MM.1S (cell line): ENCODE measurements around the gene COQ7.

Source experiments
- DNase-seq: peaks from one replicate; pipeline ENCODE4 v3.0.0-alpha.2; 2015
- H2AFZ ChIP-seq: fragments of 300-600 bp; sonication (generic); 2 replicates; pipeline ENCODE4 v1.6.0; 2016; ENCODE audit warnings: antibody characterized with exemption, low read length
- H3F3A ChIP-seq: fragments of 300-600 bp; sonication (generic); 2 replicates; pipeline ENCODE4 v1.6.1; 2016; ENCODE audit warnings: mild to moderate bottlenecking, antibody characterized with exemption, low read length, moderate library complexity, mixed read lengths; ENCODE audit not compliant: insufficient read depth
- H3K27ac ChIP-seq: fragments of 300-600 bp; sonication (generic); 2 replicates; pipeline ENCODE4 v1.5.1; 2016; ENCODE audit warnings: mild to moderate bottlenecking, low read length
- H3K27me3 ChIP-seq: fragments of 300-600 bp; sonication (generic); replicated peaks from 2 replicates; pipeline ENCODE4 v1.6.0; 2016; ENCODE audit warnings: low read length; ENCODE audit not compliant: insufficient read depth
- H3K36me3 ChIP-seq: fragments of 300-600 bp; sonication (generic); replicated peaks from 2 replicates; pipeline ENCODE4 v1.6.1; 2016; ENCODE audit warnings: mild to moderate bottlenecking, low read length, mixed read lengths; ENCODE audit not compliant: insufficient read depth
- H3K4me1 ChIP-seq: fragments of 300-600 bp; sonication (generic); 2 replicates; pipeline ENCODE4 v1.6.1; 2016; ENCODE audit warnings: low read length, mixed read lengths
- H3K4me2 ChIP-seq: fragments of 300-600 bp; sonication (generic); 2 replicates; pipeline ENCODE4 v1.6.0; 2016; ENCODE audit warnings: low read depth, low read length
- H3K4me3 ChIP-seq: fragments of 300-600 bp; sonication (generic); 2 replicates; pipeline ENCODE4 v1.5.1; 2016; ENCODE audit warnings: low read length, mixed read lengths
- H3K79me2 ChIP-seq: fragments of 300-600 bp; sonication (generic); 2 replicates; pipeline ENCODE4 v1.6.1; 2016; ENCODE audit warnings: mixed run types, low read length, mixed read lengths
- H3K9ac ChIP-seq: fragments of 300-600 bp; sonication (generic); 2 replicates; pipeline ENCODE4 v1.6.1; 2016; ENCODE audit warnings: low read length, mixed read lengths
- H3K9me2 ChIP-seq: fragments of 300-600 bp; sonication (generic); replicated peaks from 2 replicates; pipeline ENCODE4 v1.6.1; 2016; ENCODE audit warnings: mild to moderate bottlenecking, low read length, mixed read lengths; ENCODE audit not compliant: insufficient read depth
- H3K9me3 ChIP-seq: fragments of 300-600 bp; sonication (generic); replicated peaks from 2 replicates; pipeline ENCODE4 v1.6.1; 2016; ENCODE audit warnings: mild to moderate bottlenecking, low read length, mixed read lengths; ENCODE audit not compliant: insufficient read depth
- H4K20me1 ChIP-seq: fragments of 300-600 bp; sonication (generic); 2 replicates; pipeline ENCODE4 v1.6.1; 2016; ENCODE audit warnings: mild to moderate bottlenecking, low read length, moderate library complexity, mixed read lengths; ENCODE audit not compliant: insufficient read depth
- EZH2 ChIP-seq: fragments of 300-600 bp; sonication (generic); optimal IDR thresholded peaks from 2 replicates; pipeline ENCODE3; 2017; ENCODE audit warnings: low read depth, mild to moderate bottlenecking, antibody characterized with exemption, low read length, mixed read lengths
- EZH2phosphoT487 ChIP-seq: fragments of 300-600 bp; sonication (generic); IDR thresholded peaks from 2 replicates; pipeline ENCODE4 v1.6.1; 2018; ENCODE audit warnings: antibody characterized with exemption, low read length
- TF ChIP-seq, protein P1 (sequence below): fragments of 300-600 bp; sonication (generic); IDR thresholded peaks from 2 replicates; pipeline ENCODE4 v1.5.1; 2016; ENCODE audit warnings: antibody characterized with exemption, low read length, mixed read lengths

Gene COQ7

DNA sequence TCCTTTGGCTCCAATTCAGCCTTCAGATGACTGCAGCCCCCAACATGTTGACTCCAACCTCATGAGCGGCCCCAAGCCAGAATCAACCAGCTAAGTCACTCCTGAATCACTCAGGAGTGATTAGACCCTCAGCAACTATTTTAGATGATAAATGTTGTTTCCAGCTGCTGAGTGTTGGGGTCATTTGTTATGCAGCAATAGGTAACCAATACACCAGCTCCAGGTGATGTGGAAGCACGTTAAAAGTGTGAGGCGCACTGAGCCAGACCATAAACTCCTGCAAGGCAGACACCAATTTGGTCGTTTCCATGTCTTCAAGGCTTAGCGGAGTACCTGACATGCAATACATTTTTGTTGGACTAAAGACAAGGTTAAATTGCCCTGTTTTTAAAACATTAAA, 17.5 kb downstream of the COQ7 start:
- Histone ChIP-seq H3K27ac (no peak overlapping the region), H4K20me1 (no peaks in the 10 kb centered on the region), H3F3A (no peaks in the 10 kb centered on the region), H3K36me3 (no peaks in the 10 kb centered on the region), H3K9me3 (no peaks in the 10 kb centered on the region), H3K79me2 (no peaks in the 10 kb centered on the region), H3K4me2 (no peak overlapping the region), H3K4me3 (no peak overlapping the region), H3K9ac (no peak overlapping the region), H3K4me1 (no peaks in the 10 kb centered on the region), H3K9me2 (no peaks in the 10 kb centered on the region), H3K27me3 (no peaks in the 10 kb centered on the region), H2AFZ (no peak overlapping the region)
- no peak for DNase-seq
- TF ChIP-seq EZH2phosphoT487, result no peak
- no peak for TF ChIP-seq EZH2
- TF ChIP-seq, protein P1, sequence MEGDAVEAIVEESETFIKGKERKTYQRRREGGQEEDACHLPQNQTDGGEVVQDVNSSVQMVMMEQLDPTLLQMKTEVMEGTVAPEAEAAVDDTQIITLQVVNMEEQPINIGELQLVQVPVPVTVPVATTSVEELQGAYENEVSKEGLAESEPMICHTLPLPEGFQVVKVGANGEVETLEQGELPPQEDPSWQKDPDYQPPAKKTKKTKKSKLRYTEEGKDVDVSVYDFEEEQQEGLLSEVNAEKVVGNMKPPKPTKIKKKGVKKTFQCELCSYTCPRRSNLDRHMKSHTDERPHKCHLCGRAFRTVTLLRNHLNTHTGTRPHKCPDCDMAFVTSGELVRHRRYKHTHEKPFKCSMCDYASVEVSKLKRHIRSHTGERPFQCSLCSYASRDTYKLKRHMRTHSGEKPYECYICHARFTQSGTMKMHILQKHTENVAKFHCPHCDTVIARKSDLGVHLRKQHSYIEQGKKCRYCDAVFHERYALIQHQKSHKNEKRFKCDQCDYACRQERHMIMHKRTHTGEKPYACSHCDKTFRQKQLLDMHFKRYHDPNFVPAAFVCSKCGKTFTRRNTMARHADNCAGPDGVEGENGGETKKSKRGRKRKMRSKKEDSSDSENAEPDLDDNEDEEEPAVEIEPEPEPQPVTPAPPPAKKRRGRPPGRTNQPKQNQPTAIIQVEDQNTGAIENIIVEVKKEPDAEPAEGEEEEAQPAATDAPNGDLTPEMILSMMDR, result no peak

DNA sequence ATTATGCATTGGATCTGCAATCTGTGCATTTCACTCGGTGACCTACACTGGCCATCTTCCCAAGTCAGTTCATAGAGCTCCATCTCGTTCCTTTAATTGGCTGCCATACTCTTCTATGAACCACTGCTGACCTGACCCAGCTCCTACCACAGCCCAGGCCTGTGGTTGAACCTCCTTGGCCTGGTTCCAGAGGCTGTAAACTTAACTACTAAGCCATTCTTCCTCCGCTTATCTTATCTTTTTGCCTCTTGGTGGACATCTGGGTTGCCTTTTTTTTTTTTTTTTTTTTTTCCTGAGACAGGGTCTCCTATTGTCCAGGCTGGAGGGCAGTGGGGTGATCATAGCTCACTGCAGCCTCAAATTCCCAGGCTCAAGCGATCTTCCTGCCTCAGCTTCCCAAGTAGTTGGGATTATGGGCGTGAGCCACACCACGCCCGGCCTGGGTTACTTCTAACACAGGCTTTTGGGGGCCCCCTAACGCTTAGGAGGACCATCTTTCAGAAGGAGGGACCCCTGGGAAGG, 18.3 kb downstream of the COQ7 start:
- H3K4me3 ChIP-seq, result no peak overlapping the region
- no peaks in the 10 kb centered on the region for H3K9me2 ChIP-seq
- no peak overlapping the region for H3K27ac ChIP-seq
- no peaks in the 10 kb centered on the region for H3K79me2 ChIP-seq
- TF ChIP-seq EZH2phosphoT487 (no peak), EZH2 (no peak)
- TF ChIP-seq, protein P1, result no peak
- no peaks in the 10 kb centered on the region for H3K36me3 ChIP-seq
- H2AFZ ChIP-seq, result no peak overlapping the region
- peak overlapping the region; percentile 97; the same call in 1 of the 2 replicates for H3K4me2 ChIP-seq
- H3K27me3 ChIP-seq, result no peaks in the 10 kb centered on the region
- no peak overlapping the region for H3K9ac ChIP-seq
- H4K20me1 ChIP-seq, result no peaks in the 10 kb centered on the region
- DNase-seq, result no peak
- no peaks in the 10 kb centered on the region for H3K4me1 ChIP-seq
- no peaks in the 10 kb centered on the region for H3F3A ChIP-seq
- H3K9me3 ChIP-seq, result no peaks in the 10 kb centered on the region

DNA sequence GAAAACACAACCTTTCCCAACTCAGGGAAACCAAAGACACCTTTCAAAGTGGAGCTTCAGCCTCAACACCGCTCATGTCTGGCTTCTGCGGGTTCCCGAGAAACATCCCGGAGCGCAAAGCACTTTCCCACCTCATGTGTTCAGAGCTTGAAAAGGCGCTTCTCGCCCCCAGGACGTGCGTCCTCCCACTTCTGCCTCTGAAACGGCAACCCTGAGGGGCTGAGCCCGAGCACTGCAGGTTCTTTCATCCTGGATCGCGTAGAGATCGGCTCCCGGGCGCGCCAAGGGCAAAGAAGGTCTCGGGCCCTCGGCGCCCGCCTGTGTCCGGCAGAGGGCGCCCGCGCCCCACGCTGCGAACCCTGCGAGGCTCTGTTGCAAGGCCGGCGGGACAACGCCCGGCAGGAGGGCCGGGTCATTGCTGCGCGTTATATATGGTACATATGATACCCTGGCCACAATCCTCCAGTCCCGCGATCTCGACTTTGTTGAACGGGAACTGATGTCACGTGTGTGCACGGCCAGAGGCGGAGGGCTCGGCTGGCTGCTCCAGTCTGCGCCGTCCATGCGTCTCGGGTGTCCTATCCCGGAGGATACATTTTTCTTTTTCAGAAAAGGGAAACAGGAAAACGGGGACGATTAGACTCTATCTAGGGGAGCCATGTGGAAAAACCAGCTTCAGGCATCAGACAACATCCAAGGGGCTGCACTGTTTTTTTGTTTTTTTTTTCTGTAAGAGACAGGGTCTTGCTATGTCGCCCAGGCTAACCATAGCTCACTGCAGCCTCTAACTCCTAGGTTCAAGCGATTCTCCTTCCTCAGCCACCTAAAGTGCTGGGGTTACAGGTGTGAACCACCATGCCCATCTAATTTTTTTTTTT, 19.1 kb downstream of the COQ7 start:
- H3K9me3 ChIP-seq, result no peaks in the 10 kb centered on the region
- H3K9ac ChIP-seq, result peak overlapping the region; percentile 40; the same call in 1 of the 2 replicates
- peak overlapping the region; percentile 97 for H3K4me2 ChIP-seq
- peak; percentile 83 for DNase-seq
- H3F3A ChIP-seq, result no peaks in the 10 kb centered on the region
- no peaks in the 10 kb centered on the region for H3K27me3 ChIP-seq
- peak overlapping the region; percentile 57 for H3K4me3 ChIP-seq
- no peaks in the 10 kb centered on the region for H3K79me2 ChIP-seq
- no peaks in the 10 kb centered on the region for H3K9me2 ChIP-seq
- TF ChIP-seq EZH2 (no peak), EZH2phosphoT487 (no peak)
- TF ChIP-seq, protein P1, result peak; percentile 97
- no peaks in the 10 kb centered on the region for H4K20me1 ChIP-seq
- H2AFZ ChIP-seq, result peak overlapping the region; percentile 96
- no peak overlapping the region for H3K27ac ChIP-seq
- H3K4me1 ChIP-seq, result no peaks in the 10 kb centered on the region
- H3K36me3 ChIP-seq, result no peaks in the 10 kb centered on the region
